HG03558 (cell line): Measurements from ENCODE around the gene CPED1.
"Not testable (repeated sequence)": the region's sequence is repeated elsewhere in the genome, so short reads cannot be mapped to it uniquely, and the experiment has no call there.

Experiments
- ATAC-seq: cut with Tn5 transposase; IDR thresholded peaks from one replicate; pipeline ENCODE4 v1.9.1; 2021; ENCODE audit warnings: moderate number of reproducible peaks; ENCODE audit not compliant: unreplicated experiment; ENCODE audit errors: extremely low read depth

Gene CPED1

DNA sequence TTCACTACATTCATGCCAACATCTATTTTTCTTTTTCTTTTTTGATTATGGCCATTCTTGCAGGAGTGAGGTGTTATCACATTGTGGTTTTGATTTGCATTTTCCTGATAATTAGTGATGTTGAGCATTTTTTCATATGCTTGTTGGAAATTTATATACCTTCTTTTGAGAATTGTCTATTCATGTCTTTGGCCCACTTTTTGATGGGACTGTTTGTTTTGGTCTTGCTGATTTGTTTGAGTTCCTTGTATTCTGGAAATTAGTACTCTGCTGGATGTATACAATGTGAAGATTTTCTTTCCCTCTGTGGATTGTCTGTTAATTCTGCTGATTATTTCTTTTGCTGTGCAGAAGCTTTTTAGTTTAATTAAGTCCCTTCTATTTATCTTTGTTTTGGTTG lies 48.3 kb downstream of the CPED1 start:
- not testable (repeated sequence) for ATAC-seq

DNA sequence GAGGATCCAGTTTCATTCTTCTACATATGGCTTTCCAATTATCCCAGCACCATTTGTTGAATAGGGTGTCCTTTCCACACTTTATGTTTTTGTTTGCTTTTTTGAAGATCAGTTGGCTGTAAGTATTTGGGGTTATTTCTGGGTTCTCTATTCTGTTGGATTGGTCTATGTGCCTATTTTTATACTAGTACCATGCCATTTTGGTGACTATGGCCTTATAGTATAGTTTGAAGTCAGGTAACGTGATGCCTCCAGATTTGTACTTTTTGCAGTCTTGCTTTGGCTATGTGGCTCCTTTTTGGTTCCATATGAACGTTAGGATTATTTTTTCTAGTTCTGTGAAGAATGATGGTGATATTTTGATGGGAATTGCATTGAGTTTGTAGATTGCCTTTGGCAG lies 48.8 kb downstream of the CPED1 start:
- not testable (repeated sequence) for ATAC-seq

DNA sequence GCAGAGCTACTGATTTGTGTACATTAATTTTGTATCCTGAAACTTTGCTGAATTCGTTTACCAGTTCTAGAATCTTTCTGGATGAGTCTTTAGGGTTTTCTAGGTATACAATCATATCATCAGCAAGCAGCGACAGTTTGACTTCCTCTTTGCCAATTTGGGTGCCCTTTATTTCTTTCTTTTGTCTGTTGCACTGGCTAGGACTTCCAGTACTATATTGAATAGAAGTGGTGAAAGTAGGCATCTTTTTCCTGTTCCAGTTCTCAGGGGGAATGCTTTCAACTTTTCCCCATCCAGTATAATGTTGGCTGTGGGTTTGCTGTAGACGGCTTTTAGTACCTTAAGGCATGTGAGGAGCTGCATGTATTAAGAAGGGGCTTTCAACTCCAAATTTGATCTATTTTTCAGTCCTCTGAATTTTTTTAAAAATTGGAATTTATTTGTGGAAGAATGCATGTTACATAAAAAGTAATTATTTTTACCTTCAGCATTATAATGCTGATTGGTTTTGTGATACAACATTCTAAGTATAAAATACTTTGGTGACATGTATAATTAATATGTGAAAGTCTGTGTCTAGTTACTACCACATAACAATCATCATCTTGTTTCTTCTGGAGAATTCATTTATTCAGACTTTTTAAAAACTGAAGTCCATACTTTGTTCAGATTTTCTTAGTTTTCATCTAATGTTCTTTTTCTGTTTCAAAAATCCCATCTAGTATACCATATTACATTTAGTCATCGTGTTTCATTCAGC lies 49.6 kb downstream of the CPED1 start:
- no peak for ATAC-seq

DNA sequence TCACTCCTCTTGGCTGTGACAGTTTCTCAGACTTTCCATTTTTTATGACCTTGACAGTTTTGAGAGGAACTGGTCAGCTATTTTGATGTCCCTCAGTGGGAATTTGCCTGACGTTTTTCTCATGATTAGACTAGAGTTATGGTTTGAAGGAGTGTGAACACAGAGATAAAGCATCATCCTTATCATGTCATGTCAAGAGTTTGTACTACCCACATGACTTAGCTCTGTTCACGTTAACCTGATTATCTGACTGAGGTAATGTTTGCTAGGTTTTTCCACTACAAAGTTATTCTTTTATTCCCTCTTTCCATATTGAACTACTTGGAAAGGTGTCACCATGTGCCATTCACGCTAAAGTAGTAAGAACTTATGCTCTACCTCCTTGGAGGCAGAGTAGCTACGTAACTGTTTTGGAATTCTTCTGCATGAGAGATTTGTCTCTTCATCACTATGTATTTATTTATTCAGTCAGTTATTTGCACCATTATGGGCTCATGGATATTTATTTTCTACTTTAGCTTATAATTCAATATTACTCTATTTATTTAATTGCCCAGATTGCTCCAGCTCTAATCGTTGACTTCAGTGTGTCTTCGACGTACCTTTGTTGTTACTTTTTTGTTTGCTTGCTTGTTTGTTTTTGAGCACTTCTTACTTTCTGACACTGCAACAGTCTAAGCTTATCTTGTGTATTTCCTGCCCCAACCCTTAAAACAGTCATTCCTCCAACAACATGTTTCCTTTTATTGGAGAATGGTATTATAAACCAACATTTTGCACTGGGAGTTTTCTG lies 50.4 kb downstream of the CPED1 start:
- ATAC-seq: no peak

DNA sequence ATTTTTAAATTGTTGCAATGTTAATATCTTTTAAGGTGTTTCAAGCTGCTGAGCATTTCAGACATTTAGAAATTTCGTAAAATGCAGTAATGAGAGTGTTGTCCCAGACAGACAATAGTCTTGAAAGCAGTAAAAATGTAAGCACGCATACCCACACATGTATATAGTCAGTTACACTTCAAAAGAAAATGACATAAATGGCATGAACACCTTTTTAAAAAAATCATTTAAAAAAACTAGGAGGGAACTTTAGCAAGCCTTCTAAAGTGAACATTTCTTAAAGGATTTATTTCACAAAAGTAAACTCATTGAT lies 51.0 kb downstream of the CPED1 start:
- ATAC-seq: no peak

DNA sequence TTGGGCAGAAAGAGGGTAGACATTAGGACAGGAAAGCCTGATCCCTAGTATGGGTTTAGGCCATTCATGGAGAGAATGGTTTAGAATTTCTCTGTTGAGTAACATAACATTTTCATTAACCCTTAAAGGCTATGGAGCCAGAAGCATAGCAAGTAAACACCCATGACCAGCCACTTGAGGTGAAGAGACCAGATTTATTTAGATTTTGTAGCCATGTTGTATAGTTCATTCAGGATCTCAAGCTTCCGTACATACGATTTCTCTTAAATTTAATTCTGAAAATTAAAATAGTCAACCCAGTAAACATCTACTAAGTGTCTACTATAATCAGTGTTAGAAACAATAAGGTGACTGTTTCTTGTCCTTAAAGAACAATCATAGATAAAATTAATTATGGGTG lies 51.5 kb downstream of the CPED1 start:
- no peak for ATAC-seq

DNA sequence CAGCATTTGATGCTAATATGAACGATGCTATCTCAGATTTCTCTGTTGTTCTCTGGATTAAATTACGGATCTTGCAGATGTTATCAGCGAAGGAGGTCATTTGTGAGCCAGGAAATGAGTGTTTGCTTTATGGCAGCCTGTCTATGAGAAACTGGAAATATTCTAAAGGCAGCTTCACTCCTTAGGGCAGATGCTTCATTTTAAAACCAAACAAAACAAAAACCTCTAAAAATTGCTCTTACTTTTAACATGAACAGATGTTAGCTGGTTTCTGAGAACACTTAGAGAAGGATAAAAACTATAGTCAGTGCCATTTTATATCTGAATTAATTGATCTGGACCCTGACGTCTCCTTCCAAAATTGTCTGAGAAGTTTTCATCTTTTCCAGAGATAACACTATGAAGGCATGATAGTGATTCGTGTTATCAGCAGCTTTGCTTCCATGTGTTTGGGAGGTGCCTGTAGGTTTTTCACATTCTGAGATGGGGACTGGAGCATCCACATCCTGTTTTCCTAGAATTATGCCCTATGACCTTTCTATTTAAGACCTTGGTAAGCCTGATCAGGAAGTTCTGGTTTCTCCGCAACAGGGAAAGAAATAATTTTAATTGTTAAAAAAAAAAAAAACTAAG lies 53.1 kb downstream of the CPED1 start:
- ATAC-seq: no peak

DNA sequence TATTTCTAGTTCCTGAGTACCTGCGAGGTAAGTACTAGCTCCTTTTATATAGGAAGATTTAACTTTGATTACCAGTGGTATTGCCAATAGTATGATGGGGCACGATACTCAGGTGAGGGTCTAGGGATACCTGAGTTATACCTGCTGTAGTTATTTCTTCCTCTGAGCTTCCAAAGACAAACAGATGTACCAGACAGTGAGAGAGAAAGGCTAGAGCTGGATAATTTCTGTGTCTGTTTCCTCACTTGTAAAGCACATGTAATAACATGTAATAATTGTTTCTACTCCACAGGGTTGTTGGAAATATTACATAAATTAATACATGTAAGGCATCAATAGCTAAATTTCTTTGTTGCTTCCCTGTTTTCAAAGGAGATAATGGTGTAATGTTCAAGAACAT lies 53.7 kb downstream of the CPED1 start:
- no peak for ATAC-seq

DNA sequence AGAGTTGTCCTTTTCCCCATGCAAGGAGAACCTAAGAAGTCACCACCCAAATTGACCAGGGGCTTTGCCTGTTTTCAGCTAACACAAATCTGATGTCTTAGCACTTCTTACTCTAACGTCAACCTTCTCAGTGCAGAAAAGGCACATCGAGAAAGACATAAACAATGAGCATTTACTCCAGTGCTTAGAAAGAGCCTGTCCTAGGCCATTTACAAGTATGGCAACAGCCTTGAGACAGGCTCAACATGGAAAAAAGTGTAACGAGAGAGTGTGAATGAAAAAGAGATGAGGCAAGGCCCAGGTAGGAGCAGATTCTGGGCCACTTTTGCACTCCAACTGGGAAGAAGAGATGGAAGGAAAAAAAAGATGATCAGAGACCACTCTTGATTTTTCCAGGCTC lies 54.4 kb downstream of the CPED1 start:
- ATAC-seq: no peak

DNA sequence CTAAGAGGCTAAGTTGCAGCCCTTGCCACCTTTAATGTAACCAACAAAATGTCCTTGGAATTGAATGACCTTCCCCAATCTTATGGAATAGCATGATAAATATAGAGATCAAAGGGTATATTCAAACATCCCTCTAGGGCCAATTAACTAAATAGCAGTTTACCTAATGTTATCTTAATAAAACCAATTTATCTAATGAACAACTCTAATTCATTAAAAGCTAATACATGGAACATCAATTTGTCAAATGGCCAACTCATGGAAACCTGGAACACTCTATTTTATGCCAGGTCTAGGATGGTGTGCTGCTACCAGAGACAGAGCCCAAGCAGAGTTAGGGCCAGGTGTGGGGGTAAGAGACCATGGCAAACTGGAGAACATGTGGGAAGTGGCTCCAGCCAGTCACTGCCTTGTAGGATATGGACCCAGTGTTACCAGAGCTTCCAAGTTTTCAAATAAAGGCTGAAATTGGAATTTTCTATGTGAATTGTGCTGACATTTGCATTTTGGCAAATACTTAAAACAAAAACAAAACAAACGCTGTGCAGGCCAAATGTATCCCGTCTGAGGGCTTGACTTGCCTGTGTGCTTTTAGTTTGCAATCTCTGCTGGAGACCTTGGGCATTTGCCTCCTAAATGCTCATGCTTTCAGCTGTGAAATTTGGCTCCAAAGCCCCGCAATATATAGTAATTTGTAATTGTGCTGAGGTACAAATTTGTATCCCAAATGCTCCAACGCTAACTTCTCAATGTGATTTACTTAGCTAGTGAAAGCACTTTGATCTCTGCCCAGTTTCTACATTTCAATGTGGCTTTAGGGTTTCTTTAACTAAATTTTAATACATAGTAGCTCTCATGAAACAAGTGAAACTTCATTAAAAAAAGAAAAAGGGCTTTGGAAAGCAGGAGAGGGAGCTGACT lies 55.1 kb downstream of the CPED1 start:
- no peak for ATAC-seq

DNA sequence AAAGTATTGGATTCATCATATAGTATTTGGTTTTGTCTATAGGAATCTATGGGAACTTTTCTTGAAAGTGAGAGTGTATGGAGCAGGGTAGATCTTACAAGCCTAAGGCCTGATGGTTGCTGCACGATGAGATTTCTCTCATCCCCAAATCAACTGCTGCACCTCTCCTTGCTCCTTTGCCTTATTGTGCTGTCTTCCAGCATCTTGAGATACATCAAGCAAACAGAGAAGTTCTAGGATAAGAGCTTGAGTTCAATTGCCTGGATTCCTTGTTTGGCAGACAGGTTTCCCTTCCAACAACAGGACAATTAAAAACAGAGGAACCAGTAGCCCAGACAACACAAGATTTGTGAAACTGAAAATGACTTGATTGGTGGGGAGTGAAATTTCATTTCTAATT lies 56.6 kb downstream of the CPED1 start:
- no peak for ATAC-seq

DNA sequence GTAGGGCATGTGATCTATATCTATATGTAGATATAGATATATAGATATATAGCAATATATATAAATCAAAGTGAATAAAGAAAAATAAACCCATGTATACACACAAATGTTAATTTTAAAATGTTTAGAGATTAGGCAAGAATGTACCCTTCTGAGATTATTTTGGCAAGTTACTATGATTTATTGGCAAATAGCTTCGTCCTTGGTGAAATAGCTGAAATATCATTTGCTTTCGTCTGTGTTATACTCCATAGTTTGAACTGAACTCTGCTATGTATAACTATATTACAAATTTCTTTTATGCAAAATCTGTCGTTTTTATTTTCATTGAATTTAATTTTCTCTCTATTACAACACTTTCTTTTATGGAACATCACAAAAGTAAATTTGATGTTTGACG lies 57.5 kb downstream of the CPED1 start:
- no peak for ATAC-seq

DNA sequence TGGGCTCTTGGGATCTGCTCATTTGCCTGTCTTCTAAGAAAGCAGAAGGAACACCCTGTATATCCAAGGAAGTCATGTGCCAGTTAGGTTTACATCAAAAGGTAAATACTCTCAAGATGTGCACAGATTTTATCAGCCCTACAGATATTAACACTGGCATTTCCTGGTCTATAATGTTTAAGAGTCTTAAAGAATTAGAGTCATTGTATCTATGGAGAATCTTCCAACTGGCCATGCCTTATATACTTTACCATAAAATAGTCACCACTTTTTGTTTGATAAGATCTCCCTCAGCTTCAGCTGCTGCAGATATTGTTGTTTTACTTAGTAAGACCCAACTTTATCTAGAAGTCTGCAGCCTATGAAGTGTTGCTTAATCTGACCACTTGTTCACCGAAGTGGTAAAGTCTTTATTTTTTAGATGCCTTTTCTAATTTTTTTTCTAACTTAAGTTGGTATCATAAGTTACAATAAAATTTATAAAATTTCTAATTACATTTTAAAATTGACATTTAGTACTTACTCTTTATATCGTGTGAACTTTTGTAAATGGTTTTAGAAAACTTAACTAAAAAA lies 58.5 kb downstream of the CPED1 start:
- no peak for ATAC-seq

DNA sequence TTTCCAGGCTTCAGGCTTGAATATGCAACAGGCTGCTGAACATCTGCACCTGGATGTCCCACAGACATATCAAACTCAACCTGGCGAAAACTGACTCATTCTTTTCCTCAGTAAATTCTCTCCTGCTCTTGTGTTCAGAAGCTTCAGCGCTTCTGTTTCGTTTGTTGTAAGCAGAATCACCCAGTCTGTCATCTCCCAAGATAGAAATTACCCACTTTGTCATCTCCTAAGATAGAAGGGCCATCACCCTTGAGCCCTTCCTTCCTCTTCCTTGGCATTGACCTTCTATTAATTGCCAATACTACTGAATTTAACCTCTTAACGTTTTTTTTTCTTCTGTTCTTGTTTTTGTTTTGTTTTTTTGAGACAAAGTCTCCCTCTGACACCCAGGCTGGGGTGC lies 59.7 kb downstream of the CPED1 start:
- no peak for ATAC-seq

DNA sequence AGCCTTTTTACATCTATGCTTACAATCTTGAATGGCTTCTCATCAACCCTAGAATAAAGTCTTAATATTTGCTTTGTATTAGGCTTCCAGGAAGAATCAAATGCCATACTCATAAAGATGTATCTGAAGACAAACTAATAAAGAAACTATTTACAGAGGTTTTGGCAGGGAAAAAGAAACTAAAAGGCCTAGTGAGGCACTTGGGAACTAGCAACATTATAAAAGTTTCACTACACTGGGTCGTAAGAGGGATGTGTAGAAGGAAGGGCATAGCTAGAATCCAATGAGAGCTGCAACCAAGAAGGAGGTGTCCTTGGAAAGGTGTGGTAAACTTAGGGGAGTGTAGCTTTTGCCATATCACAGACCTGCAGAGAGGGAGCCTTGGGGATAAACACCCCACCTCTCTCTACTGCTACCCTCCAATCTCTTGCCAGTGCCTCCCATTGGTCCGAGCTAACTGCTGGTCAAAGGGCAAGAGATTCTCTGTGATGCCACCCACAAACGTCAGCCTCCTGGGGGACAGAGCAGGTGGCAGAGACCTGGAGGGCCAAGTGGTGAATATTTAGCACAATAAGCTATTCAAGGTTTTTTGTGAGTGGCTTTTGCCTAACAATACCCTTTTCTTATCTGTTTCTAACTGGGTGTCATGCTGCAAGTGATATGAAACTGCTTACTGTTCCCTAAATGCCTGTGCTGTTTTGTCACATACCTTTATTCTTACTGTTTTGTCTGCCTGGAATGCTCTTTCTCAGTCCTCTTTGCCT lies 60.7 kb downstream of the CPED1 start:
- no peak for ATAC-seq

DNA sequence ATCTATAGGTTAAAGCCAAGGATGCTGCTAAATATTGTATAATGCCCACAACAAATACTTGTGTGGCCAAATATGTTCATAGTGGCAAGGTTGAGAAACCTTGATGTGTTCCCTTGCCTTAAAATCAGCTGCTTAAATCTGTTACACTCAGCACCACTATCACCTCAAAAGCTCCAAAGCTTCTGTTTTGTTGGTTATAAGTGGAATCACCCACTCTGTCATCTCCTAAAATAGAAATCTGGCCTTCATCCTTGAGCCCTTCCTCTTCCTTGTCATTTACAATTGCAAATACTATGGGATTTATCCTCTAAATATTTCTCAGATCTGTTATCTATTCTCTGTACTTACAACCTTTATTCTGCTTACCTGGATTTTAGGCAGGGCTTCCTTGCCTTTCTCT lies 61.4 kb downstream of the CPED1 start:
- no peak for ATAC-seq

DNA sequence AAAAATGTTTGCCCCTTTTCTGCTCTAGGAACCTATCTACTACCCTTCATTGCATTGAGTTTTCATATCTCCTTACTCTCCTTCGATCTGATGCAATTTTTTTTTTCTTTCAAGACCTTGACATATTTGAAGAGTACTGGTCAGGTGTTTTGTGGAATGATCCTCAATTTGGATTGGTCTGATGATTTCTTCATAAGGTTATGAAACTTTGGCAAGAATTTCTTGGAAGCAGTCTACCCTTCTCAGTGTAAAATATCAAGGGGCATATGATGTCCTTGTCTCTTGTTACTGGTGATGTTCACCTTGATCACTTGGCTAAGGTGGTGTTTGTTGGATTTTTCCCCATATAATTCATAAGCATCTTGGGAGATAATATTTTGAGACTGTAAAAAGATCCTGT lies 64.7 kb downstream of the CPED1 start:
- ATAC-seq: no peak

DNA sequence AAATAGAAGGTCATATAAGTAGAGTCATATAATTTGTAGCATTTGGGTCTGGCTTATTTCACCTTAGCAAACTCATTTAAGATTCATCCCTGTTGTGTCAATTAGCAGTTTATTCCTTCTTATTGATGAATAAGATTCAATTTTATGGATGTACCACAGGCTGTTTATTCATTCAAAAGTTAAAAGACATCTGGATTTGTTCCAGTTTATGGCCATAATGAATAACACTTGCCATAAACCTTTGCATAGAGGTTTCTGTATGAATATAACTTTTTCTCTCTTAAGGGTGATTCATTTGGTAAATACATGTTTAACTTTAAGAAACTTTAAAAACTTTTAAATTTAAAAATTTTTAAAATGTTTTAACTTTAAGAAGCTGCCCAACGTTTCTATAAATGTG lies 66.4 kb downstream of the CPED1 start:
- no peak for ATAC-seq

DNA sequence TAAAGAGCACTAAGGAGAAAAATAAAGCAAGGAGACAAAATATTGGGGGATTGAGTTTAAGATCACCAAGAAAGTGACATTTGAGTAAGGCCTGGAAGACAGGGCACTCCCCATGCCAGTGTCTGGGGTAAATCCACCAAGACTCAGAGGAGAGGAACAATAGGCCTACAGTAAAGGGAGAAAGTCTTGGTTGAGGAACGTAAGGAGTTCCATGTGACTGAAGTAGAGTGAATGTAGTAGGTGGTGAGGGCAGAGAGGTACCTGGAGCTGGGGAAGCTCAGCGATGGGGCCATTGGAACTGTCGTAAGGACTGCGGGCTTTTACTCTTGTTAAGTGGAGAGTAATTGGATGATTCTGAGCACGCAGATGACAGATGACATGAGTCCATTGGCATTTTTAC lies 69.4 kb downstream of the CPED1 start:
- ATAC-seq: no peak
